ENCODE data around the gene LYPD8.

Gene LYPD8

GRCh38 chr1:248696261-248696660 lies 59.3 kb downstream of the LYPD8 start:
- peak; percentile 40 for DNase-seq

DNA sequence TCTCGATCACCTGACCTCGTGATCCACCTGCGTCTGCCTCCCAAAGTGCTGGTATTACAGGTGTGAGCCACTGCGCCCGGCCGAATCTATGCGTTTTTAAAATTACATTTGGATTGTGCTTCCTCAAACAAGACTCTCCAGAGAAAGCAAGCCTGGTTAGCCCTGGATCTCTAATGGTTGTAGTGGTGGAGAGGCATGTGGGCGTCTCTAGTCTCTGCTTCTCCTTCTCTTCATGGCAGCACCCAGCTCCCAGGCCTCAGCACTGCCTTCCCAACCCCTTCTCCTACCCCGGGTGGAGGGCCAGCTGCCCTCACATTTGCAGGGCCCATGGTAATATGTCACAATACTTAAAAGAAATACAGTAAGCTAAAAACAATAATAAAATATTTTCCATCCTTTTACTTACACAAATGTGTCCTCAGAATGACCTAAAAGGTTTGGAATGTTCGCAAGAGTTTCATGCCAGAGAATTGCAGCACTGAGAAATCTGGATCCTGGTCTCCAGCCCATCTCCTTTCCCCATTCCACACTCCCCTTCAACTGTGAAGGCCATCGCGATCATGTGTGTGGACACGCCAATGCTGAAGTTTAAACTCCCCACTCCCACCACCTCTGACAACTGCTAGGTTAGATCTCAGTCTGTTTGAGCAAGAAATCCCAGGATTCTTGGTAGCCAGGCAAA lies 60.0 kb downstream of the LYPD8 start:
- no peak for DNase-seq

DNA sequence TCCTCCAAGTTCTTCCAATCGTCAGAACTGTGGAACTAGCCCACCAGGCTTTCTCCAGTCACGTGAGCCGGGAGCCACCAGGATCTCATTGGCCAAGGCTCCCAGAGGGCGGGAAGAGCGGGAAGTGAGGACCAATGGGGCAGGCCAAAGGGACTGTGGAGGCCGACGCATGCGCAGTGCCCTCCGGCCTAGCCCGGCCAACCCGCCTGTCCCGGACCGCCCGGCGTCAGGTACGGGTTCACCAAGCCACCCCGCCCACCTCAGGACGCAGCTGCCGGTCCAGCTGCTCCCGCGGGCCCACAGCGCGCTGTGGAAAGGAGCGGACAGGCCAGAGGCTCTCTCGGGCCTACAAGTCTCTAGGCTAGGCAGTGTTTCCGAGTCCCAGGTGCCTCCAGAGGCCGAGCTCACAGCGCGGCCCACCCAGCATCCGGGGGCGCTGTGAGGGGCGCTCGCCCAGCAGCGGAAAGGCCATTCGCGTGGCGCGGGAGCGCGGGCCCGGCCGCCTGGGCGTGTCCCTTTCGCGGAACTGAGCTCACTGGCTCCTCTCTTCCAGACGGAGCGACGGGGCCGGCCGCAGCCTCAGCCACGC lies 63.9 kb downstream of the LYPD8 start:
- no peak for DNase-seq
